ENCODE data around the gene MDGA2.
A peak's percentile ranks its signal among the peaks of the same experiment; 100 is the strongest.

Gene MDGA2

GRCh38 chr14:47154276-47154797 is 521.1 kb downstream of the MDGA2 start:
- Mint-ChIP-seq H3K4me1 (peaks cover 4% of the 10 kb centered on the region), H3K9me3 (no peaks in the 10 kb centered on the region), H3K27ac (peak overlapping the region in 1 of 3 experiments; percentile 56), H3K27me3 (ENCODE audit: low read depth) (no peaks in the 10 kb centered on the region), H3K4me3 (no peak overlapping the region), H3K36me3 (ENCODE audit: low read depth) (no peaks in the 10 kb centered on the region)
- TF ChIP-seq CTCF (IDR thresholded peaks at IDR 0.05; ENCODE audit: unreplicated experiment in 3 of 3): no peak

GRCh38 chr14:47153746-47154145 is 521.7 kb downstream of the MDGA2 start:
- Mint-ChIP-seq H3K4me3 (no peak overlapping the region), H3K36me3 (ENCODE audit: low read depth) (no peaks in the 10 kb centered on the region), H3K9me3 (no peaks in the 10 kb centered on the region), H3K27me3 (ENCODE audit: low read depth) (no peaks in the 10 kb centered on the region), H3K27ac (peak overlapping the region in 2 of 3 experiments; percentile 5 to 56), H3K4me1 (peaks cover 4% of the 10 kb centered on the region)
- no peak for TF ChIP-seq CTCF (IDR thresholded peaks at IDR 0.05; ENCODE audit: unreplicated experiment in 3 of 3)

GRCh38 chr14:47150267-47150666 is 525.1 kb downstream of the MDGA2 start:
- Mint-ChIP-seq H3K9me3 (no peaks in the 10 kb centered on the region), H3K4me3 (no peak overlapping the region), H3K4me1 (peaks cover 4% of the 10 kb centered on the region), H3K36me3 (ENCODE audit: low read depth) (no peaks in the 10 kb centered on the region), H3K27ac (no peak overlapping the region), H3K27me3 (ENCODE audit: low read depth) (no peaks in the 10 kb centered on the region)
- no peak for TF ChIP-seq CTCF (IDR thresholded peaks at IDR 0.05; ENCODE audit: unreplicated experiment in 3 of 3)

- no peak overlapping the region for H3K27ac Mint-ChIP-seq
- H3K27me3 Mint-ChIP-seq (ENCODE audit: low read depth): no peaks in the 10 kb centered on the region
- TF ChIP-seq CTCF (IDR thresholded peaks at IDR 0.05; ENCODE audit: unreplicated experiment in 3 of 3): no peak
- H3K9me3 Mint-ChIP-seq: no peaks in the 10 kb centered on the region
- H3K36me3 Mint-ChIP-seq (ENCODE audit: low read depth): no peaks in the 10 kb centered on the region
- H3K4me3 Mint-ChIP-seq: no peak overlapping the region
- peaks cover 4% of the 10 kb centered on the region for H3K4me1 Mint-ChIP-seq
Measured at GRCh38 chr14:47149326-47149725, 526.1 kb downstream of the MDGA2 start.

- TF ChIP-seq CTCF (IDR thresholded peaks at IDR 0.05; ENCODE audit: unreplicated experiment in 3 of 3): no peak
- H3K27ac Mint-ChIP-seq: no peak overlapping the region
Measured at GRCh38 chr14:47148686-47149085, 526.7 kb downstream of the MDGA2 start.

GRCh38 chr14:47120645-47121044 is 554.8 kb downstream of the MDGA2 start:
- Mint-ChIP-seq H3K27me3 (ENCODE audit: low read depth) (no peaks in the 10 kb centered on the region), H3K27ac (no peak overlapping the region), H3K9me3 (peaks cover 7% of the 10 kb centered on the region), H3K4me3 (no peak overlapping the region), H3K4me1 (no peaks in the 10 kb centered on the region), H3K36me3 (ENCODE audit: low read depth) (no peaks in the 10 kb centered on the region)
- TF ChIP-seq CTCF (IDR thresholded peaks at IDR 0.05; ENCODE audit: unreplicated experiment in 3 of 3): no peak

More at GRCh38 chr14:47148686-47149085, 526.7 kb downstream of the MDGA2 start:
- H3K36me3 Mint-ChIP-seq (ENCODE audit: low read depth): no peaks in the 10 kb centered on the region
- no peak overlapping the region for H3K4me3 Mint-ChIP-seq
- peaks cover 1% of the 10 kb centered on the region for H3K4me1 Mint-ChIP-seq
- H3K27me3 Mint-ChIP-seq (ENCODE audit: low read depth): no peaks in the 10 kb centered on the region
- no peaks in the 10 kb centered on the region for H3K9me3 Mint-ChIP-seq
